Hepatocyte (in vitro differentiated cells): Measurements from ENCODE around the gene ALDH7A1. TPM values are rescaled to one million over a fixed set of nuclear protein-coding genes. Genes with fewer than 3 reads are reported as not detected.

Experiments used
- DNase-seq: peaks from one replicate; pipeline ENCODE4 v3.0.0-alpha.2; 2016; ENCODE audit warnings: low spot score
- H2AFZ ChIP-seq: fragments of 200-600 bp; sonication (generic); 2 replicates; pipeline ENCODE4 v1.6.0; 2016; ENCODE audit warnings: antibody characterized with exemption, mild to moderate bottlenecking
- H3K27ac ChIP-seq: fragments of 200-600 bp; sonication (generic); 2 replicates; pipeline ENCODE4 v1.5.1; 2016; ENCODE audit warnings: mild to moderate bottlenecking
- H3K27me3 ChIP-seq: fragments of 200-600 bp; sonication (generic); 2 replicates; pipeline ENCODE4 v1.6.1; 2016
- H3K36me3 ChIP-seq: fragments of 200-600 bp; sonication (generic); replicated peaks from 2 replicates; pipeline ENCODE4 v1.5.1; 2016; ENCODE audit warnings: low read depth; ENCODE audit not compliant: insufficient read depth
- H3K4me1 ChIP-seq: fragments of 200-600 bp; sonication (generic); 2 replicates; pipeline ENCODE4 v1.5.1; 2016; ENCODE audit warnings: mild to moderate bottlenecking, moderate library complexity; ENCODE audit not compliant: insufficient read depth
- H3K4me2 ChIP-seq: fragments of 200-600 bp; sonication (generic); 2 replicates; pipeline ENCODE4 v1.6.0; 2016
- H3K4me3 ChIP-seq: fragments of 200-600 bp; sonication (generic); 2 replicates; pipeline ENCODE4 v1.5.1; 2016; ENCODE audit warnings: mild to moderate bottlenecking
- H3K79me2 ChIP-seq: fragments of 200-600 bp; sonication (generic); 2 replicates; pipeline ENCODE4 v1.6.0; 2017; ENCODE audit warnings: mild to moderate bottlenecking
- H3K9me2 ChIP-seq: fragments of 200-600 bp; sonication (generic); replicated peaks from 2 replicates; pipeline ENCODE4 v1.6.0; 2017; ENCODE audit warnings: mild to moderate bottlenecking; ENCODE audit not compliant: insufficient read depth
- H3K9me3 ChIP-seq: fragments of 200-600 bp; sonication (generic); 2 replicates; pipeline ENCODE4 v1.5.1; 2016; ENCODE audit warnings: low read depth, mild to moderate bottlenecking
- H4K20me1 ChIP-seq: fragments of 200-600 bp; sonication (generic); 2 replicates; pipeline ENCODE4 v1.6.0; 2016; ENCODE audit warnings: mild to moderate bottlenecking; ENCODE audit not compliant: insufficient read depth, poor library complexity, severe bottlenecking
- CTCF ChIP-seq: fragments of 200-600 bp; sonication (generic); IDR thresholded peaks from 2 replicates; pipeline ENCODE4 v1.5.1; 2016; ENCODE audit warnings: antibody characterized with exemption, mild to moderate bottlenecking; ENCODE audit not compliant: poor library complexity
- EZH2 ChIP-seq: fragments of 200-600 bp; sonication (generic); IDR thresholded peaks from 2 replicates; pipeline ENCODE4 v1.6.1; 2016; ENCODE audit warnings: antibody characterized with exemption, mild to moderate bottlenecking, borderline replicate concordance
- EZH2phosphoT487 ChIP-seq: fragments of 200-600 bp; sonication (generic); IDR thresholded peaks from one replicate; pipeline ENCODE4 v1.6.1; 2018; ENCODE audit warnings: antibody characterized with exemption, mild to moderate bottlenecking, low read depth, moderate library complexity; ENCODE audit not compliant: unreplicated experiment, severe bottlenecking
- WGBS: methylation state at CpG from one replicate; pipeline ENCODE4 v1.1.6; 2016; ENCODE audit warnings: low lambda C conversion rate; ENCODE audit errors: missing lambda C conversion rate; 5-methylcytosine and 5-hydroxymethylcytosine counted together
- polyA plus RNA-seq: library from polyadenylated mRNA; unstranded; fragments of >200 nt; fragmentation: Nextera tagmentation; extraction: Ambion mirVana; gene quantifications from 2 replicates; pipeline ENCODE4 v1.2.1, GENCODE V29; 2016
- total RNA-seq: library from RNA; depleted of rRNA; stranded (reverse); fragments of >200 nt; gene quantifications from 2 replicates; pipeline ENCODE4 v1.2.3, GENCODE V29; 2014

The ALDH7A1 gene
- total and polyA plus RNA-seq, 2 experiments from 2014 or later, result 50.0 to 107 TPM

GRCh38 chr5:126579716-126580115, 15.3 kb downstream of the ALDH7A1 start:
- Histone ChIP-seq H3K27ac (no peak overlapping the region), H3K4me1 (no peaks in the 10 kb centered on the region), H3K9me2 (no peaks in the 10 kb centered on the region), H3K4me2 (no peak overlapping the region), H4K20me1 (no peaks in the 10 kb centered on the region), H3K9me3 (no peaks in the 10 kb centered on the region), H3K79me2 (no peaks in the 10 kb centered on the region), H3K36me3 (no peaks in the 10 kb centered on the region), H3K4me3 (no peak overlapping the region), H2AFZ (no peak overlapping the region), H3K27me3 (no peaks in the 10 kb centered on the region)
- WGBS, result 92% methylated on average over 2 of the region's 2 CpGs
- DNase-seq, result no peak
- TF ChIP-seq EZH2 (no peak), CTCF (no peak), EZH2phosphoT487 (no peak)

GRCh38 chr5:126577415-126577814, 17.6 kb downstream of the ALDH7A1 start:
- Histone ChIP-seq H3K9me2 (no peaks in the 10 kb centered on the region), H2AFZ (no peak overlapping the region), H3K4me1 (no peaks in the 10 kb centered on the region), H4K20me1 (no peaks in the 10 kb centered on the region), H3K79me2 (no peaks in the 10 kb centered on the region), H3K4me3 (no peak overlapping the region), H3K27me3 (no peaks in the 10 kb centered on the region), H3K27ac (no peak overlapping the region), H3K36me3 (no peaks in the 10 kb centered on the region), H3K4me2 (no peak overlapping the region), H3K9me3 (no peaks in the 10 kb centered on the region)
- DNase-seq, result no peak
- TF ChIP-seq EZH2, result no peak
- TF ChIP-seq EZH2phosphoT487, result no peak
- TF ChIP-seq CTCF, result no peak
- WGBS, result 97% methylated on average over 5 of the region's 5 CpGs

- Histone ChIP-seq H3K4me2 (no peak overlapping the region), H3K9me2 (no peaks in the 10 kb centered on the region), H2AFZ (no peak overlapping the region), H3K79me2 (no peaks in the 10 kb centered on the region), H3K4me3 (no peak overlapping the region), H3K27me3 (no peaks in the 10 kb centered on the region), H4K20me1 (no peaks in the 10 kb centered on the region), H3K4me1 (no peaks in the 10 kb centered on the region), H3K9me3 (no peaks in the 10 kb centered on the region), H3K27ac (no peak overlapping the region), H3K36me3 (no peaks in the 10 kb centered on the region)
- 97% methylated on average over 5 of the region's 5 CpGs for WGBS
- no peak for DNase-seq
- TF ChIP-seq EZH2, result no peak
- TF ChIP-seq CTCF, result no peak
- no peak for TF ChIP-seq EZH2phosphoT487
Observed at GRCh38 chr5:126576974-126577373, 18.0 kb downstream of the ALDH7A1 start.

- Histone ChIP-seq H2AFZ (no peak overlapping the region), H3K79me2 (no peaks in the 10 kb centered on the region), H3K9me3 (no peaks in the 10 kb centered on the region), H3K4me3 (no peak overlapping the region), H3K9me2 (no peaks in the 10 kb centered on the region), H3K27ac (no peak overlapping the region), H3K27me3 (no peaks in the 10 kb centered on the region), H3K4me1 (no peaks in the 10 kb centered on the region), H3K4me2 (no peak overlapping the region), H3K36me3 (no peaks in the 10 kb centered on the region), H4K20me1 (no peaks in the 10 kb centered on the region)
- 98% methylated on average over 10 of the region's 10 CpGs for WGBS
- no peak for DNase-seq
- no peak for TF ChIP-seq EZH2
- TF ChIP-seq CTCF, result no peak
- no peak for TF ChIP-seq EZH2phosphoT487
Observed at GRCh38 chr5:126575644-126576043, 19.4 kb downstream of the ALDH7A1 start.
